Heart right ventricle (tissue), 16 donors: ENCODE measurements around the gene CMIP. TPM values are rescaled to one million over a fixed set of nuclear protein-coding genes. Genes with fewer than 3 reads are reported as not detected.

Experiments used
- ATAC-seq, 8 donors: fragments of 200-7000 bp; cut with Tn5 transposase; one replicate each; pipeline ENCODE4 v1.9.1; 2020; ENCODE audit warnings: mild to moderate bottlenecking in 8 of 8, moderate library complexity in 8 of 8, moderate number of reproducible peaks in 1 of 8
- DNase-seq, 2 donors: peaks; one replicate each; pipeline ENCODE4 v3.0.0-alpha.2; 2020
- H3K27ac ChIP-seq, 10 donors: fragments of 200-600 bp; sonication (generic) in 2 of 10; one replicate each; pipeline versions ENCODE4 v1.5.0 to v1.8.0; 2020 to 2022; ENCODE audit warnings: mild to moderate bottlenecking in 3 of 10
- H3K27me3 ChIP-seq, 7 donors: fragments of 200-600 bp; one replicate each; pipeline ENCODE4 v1.8.0; 2021 to 2022; ENCODE audit warnings: mild to moderate bottlenecking in 2 of 7
- H3K36me3 ChIP-seq, 9 donors: fragments of 200-600 bp; sonication (generic) in 1 of 9; one replicate each; pipeline versions ENCODE4 v1.5.0 to v1.8.0; 2020 to 2022; ENCODE audit warnings: mild to moderate bottlenecking in 2 of 9
- H3K4me1 ChIP-seq, 9 donors: fragments of 200-600 bp; sonication (generic) in 1 of 9; one replicate each; pipeline versions ENCODE4 v1.5.0 to v1.8.0; 2020 to 2022; ENCODE audit warnings: mild to moderate bottlenecking in 4 of 9
- H3K4me3 ChIP-seq, 10 donors: fragments of 200-600 bp; sonication (generic) in 2 of 10; one replicate each; pipeline versions ENCODE4 v1.5.0 to v1.8.0; 2020 to 2022; ENCODE audit warnings: mild to moderate bottlenecking in 7 of 10, moderate library complexity in 2 of 10
- H3K9me3 ChIP-seq, 11 donors: fragments of 200-600 bp in 10 of 11; sonication (generic) in 2 of 11; one replicate each; pipeline versions ENCODE4 v1.5.0 to v1.8.0; 2013 to 2022; ENCODE audit warnings: mild to moderate bottlenecking in 2 of 11, control low read depth in 1 of 11, moderate library complexity in 1 of 11
- CTCF ChIP-seq, 9 donors: fragments of 200-600 bp; sonication (generic) in 2 of 9; IDR thresholded peaks; one replicate each; pipeline versions ENCODE4 v1.5.0 to v1.8.0; 2021 to 2022; ENCODE audit warnings: antibody characterized with exemption in 9 of 9, mild to moderate bottlenecking in 5 of 9, moderate library complexity in 1 of 9
- WGBS, 2 donors: extraction: QIAGEN DNeasy Blood & Tissue Kit; methylation state at CpG; one replicate each; pipeline ENCODE4 v1.1.7; 2013; ENCODE audit warnings: inconsistent platforms in 1 of 2; 5-methylcytosine and 5-hydroxymethylcytosine counted together
- intact Hi-C, 10 donors: fragments of 100-400 bp; cut with DNase I; formaldehyde crosslinking; loops; one replicate each; pipeline versions ENCODE4 v1.11.1 to v1.14.2; 2022
- polyA plus RNA-seq, 2 donors: library from polyadenylated mRNA; stranded (reverse); fragments of 200-250 nt; gene quantifications; one replicate each; pipeline ENCODE4 v1.2.3, GENCODE V29; 2013
- total RNA-seq, 10 donors: library from RNA; stranded (reverse); fragmentation: NEBNext Ultra II Directional in 3 of 10; extraction: Animal tissue kit (Norgen Biotek cat#: 25700) in 3 of 10; gene quantifications; one replicate each; pipeline versions ENCODE4 v1.2.1 to v1.2.4, GENCODE V29; 2021 to 2023
- donor health status: Arrhythmogenic right ventricular cardiomyopathy.
- donor health status: ischemic (EF 13 %, LVEDD 7.1; RV severe dilation, severe dysfunction).
- donor health status: healthy with polysubstance abuse.
- donor health status: DM: no; HTN: yes; CAD: no.
- donor health status: DM: no; HTN: no; CAD: no.
- donor health status: ischemic (EF 25% LVEDD 6.9; RV normal size, moderate dysfunction).
- donor health status: ischemic (EF 25% LVEDD 5.7; RV mildly dilated, moderate dysfunction).
- donor health status: healthy.
- donor health status: DM: yes; HTN: yes; CAD: no.
- donor health status: Ischemic cardiomyopathy.
- donor health status: ischemic (EF 35%, LVEDD 5.7; RV mildly dilated, moderate dysfunction).
- donor health status: nonischemic (EF 11% LVEDD 7.7; RV severe dilation, severe dysfunction).
- donor health status: DM: yes; HTN: yes; CAD: no.
- donor health status: PGD.
- donor health status: ischemic (EF 29% LVEDD 5.4; RV normal size, mild dysfunction).
- donor health status: nonischemic (EF 23%, LVEDD 6.1; RV moderate dilation, normal function).

The CMIP gene
- total and polyA plus RNA-seq, 12 donors: 5.4 to 32.8 (median 13.0) TPM

GRCh38 chr16:81713796-81714195 lies 269.2 kb downstream of the CMIP start:
- no peaks in the 10 kb centered on the region for H3K27me3 ChIP-seq
- H3K9me3 ChIP-seq: no peaks in the 10 kb centered on the region
- WGBS, 2 donors: 91 to 93% methylated on average over 11 of the region's 11 CpGs
- no peak overlapping the region for H3K27ac ChIP-seq
- no peak overlapping the region for H3K4me3 ChIP-seq
- intact Hi-C loops: no loop called here
- peaks cover 0 to 21% (median 0%) of the 10 kb centered on the region in 9 donors for H3K36me3 ChIP-seq
- DNase-seq (no peak), ATAC-seq (peak in 1 of 8 donors; percentile 37)
- H3K4me1 ChIP-seq: peaks cover 0 to 41% (median 0%) of the 10 kb centered on the region in 9 donors
- TF ChIP-seq CTCF (IDR thresholded peaks at IDR 0.05): no peak

- ATAC-seq (no peak), DNase-seq (no peak)
- Histone ChIP-seq H3K4me1 (peaks cover 0 to 45% (median 0%) of the 10 kb centered on the region in 9 donors), H3K9me3 (no peaks in the 10 kb centered on the region), H3K4me3 (no peak overlapping the region), H3K36me3 (peaks cover 0 to 14% (median 0%) of the 10 kb centered on the region in 9 donors), H3K27ac (no peak overlapping the region), H3K27me3 (no peaks in the 10 kb centered on the region)
- intact Hi-C loops: no loop called here
- TF ChIP-seq CTCF (IDR thresholded peaks at IDR 0.05): no peak
- 93% methylated on average over 7 of the region's 7 CpGs for WGBS, 2 donors
These were observed 270.0 kb downstream of the CMIP start for GRCh38 chr16:81714583-81714982.

- no peaks in the 10 kb centered on the region for H3K27me3 ChIP-seq
- no peak overlapping the region for H3K4me3 ChIP-seq
- no peak overlapping the region for H3K27ac ChIP-seq
- intact Hi-C loops: no loop called here
- WGBS, 2 donors: 67 to 68% methylated on average over 11 of the region's 11 CpGs
- H3K9me3 ChIP-seq: no peaks in the 10 kb centered on the region
- ATAC-seq: no peak
- no peak for TF ChIP-seq CTCF (IDR thresholded peaks at IDR 0.05)
- DNase-seq: no peak
- H3K4me1 ChIP-seq: peaks cover 0 to 45% (median 0%) of the 10 kb centered on the region in 9 donors
- peaks cover 0 to 4% (median 0%) of the 10 kb centered on the region in 9 donors for H3K36me3 ChIP-seq
These were observed 271.0 kb downstream of the CMIP start for GRCh38 chr16:81715358-81716196.

GRCh38 chr16:81716478-81717225 lies 272.0 kb downstream of the CMIP start:
- no peaks in the 10 kb centered on the region for H3K27me3 ChIP-seq

More at GRCh38 chr16:81716478-81717225, 272.0 kb downstream of the CMIP start:
- 87 to 88% methylated on average over 10 of the region's 10 CpGs for WGBS, 2 donors
- H3K4me1 ChIP-seq: peaks cover 0 to 38% (median 0%) of the 10 kb centered on the region in 9 donors
- ATAC-seq (no peak), DNase-seq (no peak)
- peak overlapping the region in 1 of 10 donors; percentile 19 for H3K27ac ChIP-seq
- no peak for TF ChIP-seq CTCF (IDR thresholded peaks at IDR 0.05)
- intact Hi-C loops: no loop called here
- peaks cover 0 to 2% (median 0%) of the 10 kb centered on the region in 9 donors for H3K36me3 ChIP-seq
- H3K9me3 ChIP-seq: peaks cover 0 to 5% (median 0%) of the 10 kb centered on the region in 11 donors
- no peak overlapping the region for H3K4me3 ChIP-seq
